22Rv1 (cell line): ENCODE measurements around the gene ASB3.

Source experiments
- H3K27ac ChIP-seq: fragments of 450-650 bp; 2 replicates; pipeline ENCODE4 v1.5.1; 2017
- ZFX ChIP-seq: fragments of 450-650 bp; IDR thresholded peaks from 2 replicates; pipeline ENCODE4 v1.6.1; 2017; ENCODE audit warnings: antibody characterized with exemption, borderline replicate concordance
- TF ChIP-seq, protein P1 (sequence below): fragments of 450-650 bp; IDR thresholded peaks from 2 replicates; pipeline ENCODE4 v1.5.1; 2017; ENCODE audit warnings: mild to moderate bottlenecking

The ASB3 gene

DNA sequence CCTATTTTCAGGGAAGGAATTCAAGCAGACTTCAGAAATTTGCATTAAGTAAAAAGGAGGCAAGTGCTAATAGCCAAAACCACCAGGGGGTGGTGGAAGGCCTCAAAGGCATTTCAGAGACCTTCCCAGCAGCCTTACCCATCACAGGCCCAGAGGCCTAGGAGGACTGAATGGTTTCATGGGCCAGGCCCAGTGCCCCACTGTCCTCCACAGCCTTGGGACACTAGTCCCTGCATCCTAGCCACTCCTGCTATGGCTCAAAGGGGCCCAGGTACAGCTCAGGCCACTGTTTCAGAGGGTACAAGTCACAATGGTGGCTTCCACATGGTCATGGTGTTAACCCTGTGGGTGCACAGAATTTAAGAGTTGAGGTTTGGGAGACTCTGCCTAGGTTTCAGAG is 77.8 kb downstream of the ASB3 start:
- TF ChIP-seq, protein P1, sequence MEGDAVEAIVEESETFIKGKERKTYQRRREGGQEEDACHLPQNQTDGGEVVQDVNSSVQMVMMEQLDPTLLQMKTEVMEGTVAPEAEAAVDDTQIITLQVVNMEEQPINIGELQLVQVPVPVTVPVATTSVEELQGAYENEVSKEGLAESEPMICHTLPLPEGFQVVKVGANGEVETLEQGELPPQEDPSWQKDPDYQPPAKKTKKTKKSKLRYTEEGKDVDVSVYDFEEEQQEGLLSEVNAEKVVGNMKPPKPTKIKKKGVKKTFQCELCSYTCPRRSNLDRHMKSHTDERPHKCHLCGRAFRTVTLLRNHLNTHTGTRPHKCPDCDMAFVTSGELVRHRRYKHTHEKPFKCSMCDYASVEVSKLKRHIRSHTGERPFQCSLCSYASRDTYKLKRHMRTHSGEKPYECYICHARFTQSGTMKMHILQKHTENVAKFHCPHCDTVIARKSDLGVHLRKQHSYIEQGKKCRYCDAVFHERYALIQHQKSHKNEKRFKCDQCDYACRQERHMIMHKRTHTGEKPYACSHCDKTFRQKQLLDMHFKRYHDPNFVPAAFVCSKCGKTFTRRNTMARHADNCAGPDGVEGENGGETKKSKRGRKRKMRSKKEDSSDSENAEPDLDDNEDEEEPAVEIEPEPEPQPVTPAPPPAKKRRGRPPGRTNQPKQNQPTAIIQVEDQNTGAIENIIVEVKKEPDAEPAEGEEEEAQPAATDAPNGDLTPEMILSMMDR, result no peak
- TF ChIP-seq ZFX, result no peak
- H3K27ac ChIP-seq, result no peak overlapping the region

DNA sequence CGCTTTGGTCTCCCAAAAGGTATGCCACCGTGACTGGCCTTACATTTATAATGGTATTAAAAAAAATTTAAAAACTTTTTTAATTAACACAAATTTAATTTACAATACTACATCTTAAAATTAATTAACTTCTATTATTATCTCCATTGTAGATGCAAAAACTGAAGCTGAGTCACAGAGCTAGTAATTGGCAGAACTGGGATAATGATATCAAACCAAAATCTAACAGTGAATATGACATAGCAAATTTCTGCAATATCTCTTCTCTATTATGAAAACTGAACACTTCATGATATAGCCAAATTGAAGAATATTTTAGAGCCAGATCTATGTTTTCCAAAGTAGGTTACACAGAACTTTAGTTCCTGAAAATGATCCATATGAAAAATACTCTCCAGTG is 85.5 kb downstream of the ASB3 start:
- TF ChIP-seq, protein P1, result no peak
- no peak for TF ChIP-seq ZFX
- H3K27ac ChIP-seq, result no peak overlapping the region

DNA sequence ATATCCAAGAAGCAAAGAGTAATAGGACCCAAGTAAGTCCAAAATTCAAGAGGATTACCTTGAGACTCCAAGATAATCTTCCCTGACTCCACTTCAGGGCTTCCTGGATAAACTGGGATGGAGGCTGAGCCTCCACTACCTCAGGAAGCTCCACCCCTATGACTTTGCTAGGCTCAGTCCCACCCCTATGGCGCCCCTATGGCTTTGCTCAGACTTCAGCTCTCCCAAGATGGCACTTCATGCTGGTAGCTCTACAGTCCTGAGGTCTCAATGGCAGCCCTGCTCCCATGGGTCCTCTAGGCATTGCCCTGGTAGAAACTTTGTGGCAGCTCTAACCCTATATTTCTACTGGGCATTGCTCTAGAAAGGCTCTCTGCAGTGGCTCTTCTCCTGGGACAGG is 89.1 kb downstream of the ASB3 start:
- TF ChIP-seq ZFX, result no peak
- TF ChIP-seq, protein P1, result no peak
- no peak overlapping the region for H3K27ac ChIP-seq

DNA sequence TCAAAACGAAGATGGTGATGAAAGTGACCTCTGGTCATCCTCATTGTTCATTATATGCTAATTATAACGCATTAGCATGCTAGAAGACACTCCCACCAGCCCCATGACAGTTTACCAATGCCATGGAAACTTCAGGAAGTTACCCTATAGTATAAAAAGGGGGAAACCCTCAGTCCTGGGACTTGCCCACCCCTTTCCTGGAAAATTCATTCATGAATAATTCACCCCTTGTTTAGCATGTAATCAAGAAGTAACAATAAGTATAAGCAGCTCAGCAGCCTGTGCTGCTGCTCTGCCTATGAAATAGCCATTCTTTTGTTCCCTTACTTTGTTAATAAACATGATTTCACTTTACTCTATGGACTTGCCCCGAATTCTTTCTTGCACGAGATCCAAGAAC is 89.7 kb downstream of the ASB3 start:
- TF ChIP-seq ZFX, result no peak
- TF ChIP-seq, protein P1, result no peak
- no peak overlapping the region for H3K27ac ChIP-seq

DNA sequence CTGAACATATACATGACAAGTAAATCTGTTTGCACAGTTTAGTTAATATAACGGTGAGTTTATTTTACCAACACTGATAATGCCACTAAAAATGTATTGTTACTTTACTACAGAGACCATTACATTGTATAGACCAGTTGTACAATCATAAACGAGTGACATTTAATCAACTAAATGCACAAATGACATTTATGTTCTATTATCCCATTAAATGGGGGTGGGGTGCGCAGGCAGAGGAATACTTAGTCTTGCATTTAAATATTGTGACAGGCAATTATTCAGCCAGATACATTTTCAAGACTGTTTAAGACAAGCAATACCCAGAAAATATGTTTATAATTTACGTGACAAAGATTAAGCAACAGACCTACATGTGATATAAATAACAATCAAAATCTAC is 91.2 kb downstream of the ASB3 start:
- H3K27ac ChIP-seq, result no peak overlapping the region
- TF ChIP-seq, protein P1, result no peak
- TF ChIP-seq ZFX, result no peak

DNA sequence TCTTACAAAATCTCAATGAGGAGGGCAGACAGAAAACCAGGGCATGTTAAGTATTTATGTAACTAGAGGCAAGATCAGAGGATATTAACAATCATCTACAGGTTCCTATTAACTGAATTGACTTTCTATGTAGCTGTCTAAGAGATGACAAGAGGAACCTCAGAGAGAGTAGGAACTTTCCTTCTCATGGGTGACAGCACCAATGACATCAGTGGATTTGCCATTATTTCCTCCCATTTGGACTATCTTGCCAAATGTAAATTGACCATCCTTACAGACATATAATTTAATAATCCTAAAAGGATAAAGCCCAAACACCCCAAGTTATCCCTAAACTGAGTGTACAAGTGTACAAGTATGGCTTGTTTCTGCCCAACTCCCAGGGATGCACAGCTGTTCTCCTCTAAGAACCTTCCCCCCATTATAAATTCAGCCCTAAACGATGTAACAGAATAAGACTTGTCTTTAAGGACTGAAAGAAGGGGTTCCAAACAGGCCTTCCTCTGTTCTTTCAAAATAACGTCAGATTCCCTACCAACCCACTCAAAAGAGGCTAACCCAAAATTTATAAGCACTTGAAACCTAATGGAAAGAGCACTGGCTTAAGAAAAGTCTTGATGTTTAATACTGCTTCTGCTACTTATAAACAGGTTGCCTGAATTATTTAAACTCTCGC is 92.5 kb downstream of the ASB3 start:
- no peak for TF ChIP-seq ZFX
- TF ChIP-seq, protein P1, result no peak
- no peak overlapping the region for H3K27ac ChIP-seq

DNA sequence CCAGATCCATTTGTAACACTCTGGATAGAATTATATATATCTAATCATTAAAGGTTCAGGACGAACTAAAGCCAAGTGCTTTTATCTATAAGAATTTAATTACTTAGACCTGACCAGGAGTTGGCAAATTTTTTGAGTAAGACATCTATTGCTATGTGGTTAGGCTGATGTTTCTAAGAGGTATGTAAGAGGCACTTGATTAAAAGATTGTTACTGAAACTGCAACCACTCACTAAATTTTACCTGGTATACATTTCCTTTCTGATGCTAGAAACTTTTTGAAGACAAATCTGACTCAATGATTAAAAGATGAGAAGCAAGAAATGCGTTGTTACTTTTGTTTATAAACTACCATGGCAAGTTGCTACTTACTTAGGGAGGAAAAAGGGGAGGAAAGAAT is 95.9 kb downstream of the ASB3 start:
- H3K27ac ChIP-seq, result no peak overlapping the region
- TF ChIP-seq, protein P1, result no peak
- TF ChIP-seq ZFX, result no peak
